Activated T-cell treated with anti-CD3 and anti-CD28 coated beads for 24 hours (primary cell): ENCODE data around the gene DBH.

Experiments
- DNase-seq: peaks from one replicate; pipeline ENCODE4 v3.0.0-alpha.2; 2020; ENCODE audit warnings: low read depth

DBH gene

GRCh38 chr9:133684121-133684935 is 48.2 kb downstream of the DBH start:
- no peak for DNase-seq

GRCh38 chr9:133684936-133685361 is 48.8 kb downstream of the DBH start:
- no peak for DNase-seq

- no peak for DNase-seq
Observed at GRCh38 chr9:133685653-133686609, 49.8 kb downstream of the DBH start.

GRCh38 chr9:133686642-133687575 is 50.7 kb downstream of the DBH start:
- no peak for DNase-seq

- no peak for DNase-seq
Observed at GRCh38 chr9:133687856-133688761, 51.9 kb downstream of the DBH start.

- DNase-seq, result no peak
Observed at GRCh38 chr9:133689151-133689763, 53.1 kb downstream of the DBH start.

- no peak for DNase-seq
Observed at GRCh38 chr9:133690081-133690561, 54.0 kb downstream of the DBH start.

- DNase-seq, result no peak
Observed at GRCh38 chr9:133691191-133691590, 55.0 kb downstream of the DBH start.

GRCh38 chr9:133691626-133692363 is 55.6 kb downstream of the DBH start:
- DNase-seq, result no peak

- no peak for DNase-seq
Observed at GRCh38 chr9:133692364-133692985, 56.3 kb downstream of the DBH start.

GRCh38 chr9:133693116-133693515 is 57.0 kb downstream of the DBH start:
- no peak for DNase-seq

- no peak for DNase-seq
Observed at GRCh38 chr9:133693703-133694529, 57.8 kb downstream of the DBH start.

GRCh38 chr9:133694686-133695085 is 58.5 kb downstream of the DBH start:
- DNase-seq, result no peak

GRCh38 chr9:133696071-133696472 is 59.9 kb downstream of the DBH start:
- no peak for DNase-seq

- no peak for DNase-seq
Observed at GRCh38 chr9:133699546-133699945, 63.4 kb downstream of the DBH start.

GRCh38 chr9:133700819-133701320 is 64.7 kb downstream of the DBH start:
- DNase-seq, result no peak

- peak; percentile 33 for DNase-seq
Observed at GRCh38 chr9:133701321-133701980, 65.3 kb downstream of the DBH start.
